Measurements from ENCODE around the gene OR5AR1. TPM values are rescaled to one million over a fixed set of nuclear protein-coding genes. Genes with fewer than 3 reads are reported as not detected.
"Not testable (repeated sequence)": the region's sequence is repeated elsewhere in the genome, so short reads cannot be mapped to it uniquely, and the experiment has no call there.

OR5AR1 gene
- total and polyA plus RNA-seq, 10 donors = not detected

DNA sequence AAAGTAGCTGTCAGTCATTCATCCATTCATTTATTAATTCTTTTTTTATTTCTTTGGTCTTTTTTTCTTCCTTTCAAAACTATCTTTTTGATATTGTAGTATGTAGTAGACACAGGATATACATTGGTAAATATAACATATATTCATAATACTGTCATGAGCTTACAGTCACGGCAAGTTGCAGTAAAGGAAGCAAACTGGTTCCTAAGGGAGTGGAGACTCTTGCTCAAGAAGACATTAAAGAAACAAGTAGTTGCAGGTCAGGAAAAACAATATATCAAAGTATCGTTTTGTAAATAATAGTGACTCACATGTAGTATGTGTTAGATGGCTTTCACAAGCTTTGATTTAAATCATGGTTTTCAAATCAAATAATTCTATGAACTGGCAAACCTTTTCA lies 7.5 kb downstream of the OR5AR1 start:
- intact Hi-C loops (cut with DNase I; ENCODE audit: low total_unique reads) = no loop called here
- WGBS, 5 donors = 80 to 91% (median 83%) methylated on average over 2 of the region's 2 CpGs
- Histone ChIP-seq H3K27me3 (replicated peaks in 1 of 7) (no peaks in the 10 kb centered on the region), H3K36me3 (no peaks in the 10 kb centered on the region), H3K9me3 (peaks cover 0 to 5% (median 0%) of the 10 kb centered on the region in 8 donors), H3K4me3 (no peak overlapping the region), H3K4me1 (no peaks in the 10 kb centered on the region), H3K27ac (no peak overlapping the region)
- TF ChIP-seq, protein P1, sequence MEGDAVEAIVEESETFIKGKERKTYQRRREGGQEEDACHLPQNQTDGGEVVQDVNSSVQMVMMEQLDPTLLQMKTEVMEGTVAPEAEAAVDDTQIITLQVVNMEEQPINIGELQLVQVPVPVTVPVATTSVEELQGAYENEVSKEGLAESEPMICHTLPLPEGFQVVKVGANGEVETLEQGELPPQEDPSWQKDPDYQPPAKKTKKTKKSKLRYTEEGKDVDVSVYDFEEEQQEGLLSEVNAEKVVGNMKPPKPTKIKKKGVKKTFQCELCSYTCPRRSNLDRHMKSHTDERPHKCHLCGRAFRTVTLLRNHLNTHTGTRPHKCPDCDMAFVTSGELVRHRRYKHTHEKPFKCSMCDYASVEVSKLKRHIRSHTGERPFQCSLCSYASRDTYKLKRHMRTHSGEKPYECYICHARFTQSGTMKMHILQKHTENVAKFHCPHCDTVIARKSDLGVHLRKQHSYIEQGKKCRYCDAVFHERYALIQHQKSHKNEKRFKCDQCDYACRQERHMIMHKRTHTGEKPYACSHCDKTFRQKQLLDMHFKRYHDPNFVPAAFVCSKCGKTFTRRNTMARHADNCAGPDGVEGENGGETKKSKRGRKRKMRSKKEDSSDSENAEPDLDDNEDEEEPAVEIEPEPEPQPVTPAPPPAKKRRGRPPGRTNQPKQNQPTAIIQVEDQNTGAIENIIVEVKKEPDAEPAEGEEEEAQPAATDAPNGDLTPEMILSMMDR (IDR thresholded peaks at IDR 0.05 in 8 of 11, conservative IDR thresholded peaks at IDR 0.05 in 3 of 11) = no peak
- TF ChIP-seq POLR2A (IDR thresholded peaks at IDR 0.05) = no peak
- no peak for TF ChIP-seq POLR2AphosphoS5 (IDR thresholded peaks at IDR 0.05)
- no peak for DNase-seq

DNA sequence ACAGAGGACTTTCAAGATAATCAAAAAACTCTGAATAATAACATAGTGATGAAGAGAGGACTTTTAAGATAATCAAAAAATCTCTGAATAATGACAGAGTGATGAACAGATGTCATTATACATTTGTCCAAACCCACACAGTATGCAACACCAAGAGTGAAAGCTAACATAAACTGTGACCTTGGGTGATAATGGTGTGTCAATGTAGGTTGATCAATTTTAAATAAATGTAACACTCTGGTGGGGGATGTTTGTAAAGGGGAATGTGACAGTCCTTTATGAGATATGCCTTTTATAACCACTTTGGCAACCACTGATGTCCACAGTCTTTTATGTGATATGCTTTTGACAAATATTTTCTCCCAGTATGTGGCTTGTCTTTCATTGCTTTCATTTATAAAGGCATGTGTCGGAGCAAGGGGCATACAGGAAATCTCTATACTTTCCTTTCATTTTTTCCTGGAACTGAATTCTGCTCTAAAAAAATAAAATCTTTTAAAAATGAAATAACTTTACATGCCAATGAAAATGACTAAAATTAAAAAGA lies 25.1 kb downstream of the OR5AR1 start:
- no peaks in the 10 kb centered on the region for H3K27me3 ChIP-seq (replicated peaks in 1 of 7)
- intact Hi-C loops (cut with DNase I; ENCODE audit: low total_unique reads) = no loop called here
- H3K4me3 ChIP-seq = no peak overlapping the region
- WGBS, 5 donors = 53 to 67% (median 60%) methylated on average over 1 of the region's 1 CpG
- peaks cover 0 to 8% (median 0%) of the 10 kb centered on the region in 8 donors for H3K9me3 ChIP-seq
- DNase-seq = no peak
- no peaks in the 10 kb centered on the region for H3K4me1 ChIP-seq
- no peaks in the 10 kb centered on the region for H3K36me3 ChIP-seq
- no peak overlapping the region for H3K27ac ChIP-seq
- TF ChIP-seq, protein P1 (IDR thresholded peaks at IDR 0.05 in 8 of 11, conservative IDR thresholded peaks at IDR 0.05 in 3 of 11) = no peak
- TF ChIP-seq POLR2A (IDR thresholded peaks at IDR 0.05) = no peak
- no peak for TF ChIP-seq POLR2AphosphoS5 (IDR thresholded peaks at IDR 0.05)

DNA sequence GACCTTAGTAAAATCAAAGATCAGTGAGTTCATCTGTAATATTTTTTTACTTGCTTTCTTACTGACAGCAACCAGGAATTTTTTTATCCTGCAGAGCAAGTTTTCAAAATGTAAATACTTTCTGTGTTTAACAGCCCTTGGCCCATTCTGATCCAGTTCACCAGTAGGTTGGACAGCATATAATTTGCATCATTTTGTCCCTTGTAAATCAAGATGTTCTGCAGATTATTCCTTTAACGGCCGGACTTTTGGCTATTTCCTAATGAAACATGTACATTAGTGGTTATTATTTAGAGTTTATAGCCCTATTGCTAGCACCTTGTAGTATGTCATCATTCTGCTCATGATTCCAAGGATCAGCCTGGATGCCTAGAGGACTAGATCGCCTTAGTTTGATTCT lies 27.7 kb downstream of the OR5AR1 start:
- intact Hi-C loops (cut with DNase I; ENCODE audit: low total_unique reads); DNase-seq; H3K27me3 ChIP-seq (replicated peaks in 1 of 7); H3K27ac ChIP-seq; H3K4me1 ChIP-seq; H3K36me3 ChIP-seq; H3K9me3 ChIP-seq; H3K4me3 ChIP-seq: not testable (repeated sequence)
- 88 to 95% (median 90%) methylated on average over 3 of the region's 3 CpGs for WGBS, 5 donors

DNA sequence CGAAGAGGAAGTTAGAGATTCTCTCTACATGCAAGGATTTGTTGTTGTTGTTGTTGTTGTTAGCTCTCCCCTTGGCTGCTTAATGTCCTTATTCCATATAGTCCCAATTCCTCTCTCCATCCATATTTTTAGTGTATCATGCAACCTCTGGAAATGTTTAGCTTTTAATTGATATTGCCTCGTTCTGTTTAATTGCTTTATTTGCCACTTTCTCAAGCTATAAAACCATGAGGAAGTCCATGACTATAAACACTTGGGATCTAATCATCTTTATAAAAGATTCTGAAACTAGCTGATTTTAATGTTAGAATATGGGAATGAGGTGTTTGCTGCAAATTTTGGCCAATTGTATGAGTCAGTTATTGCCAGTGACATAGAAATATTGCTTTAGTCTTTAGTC lies 29.9 kb downstream of the OR5AR1 start:
- Histone ChIP-seq H3K27ac (no peak overlapping the region), H3K36me3 (no peaks in the 10 kb centered on the region), H3K4me1 (no peaks in the 10 kb centered on the region), H3K9me3 (peaks cover 0 to 4% (median 0%) of the 10 kb centered on the region in 8 donors), H3K27me3 (replicated peaks in 1 of 7) (no peaks in the 10 kb centered on the region), H3K4me3 (no peak overlapping the region)
- WGBS, 5 donors = 73 to 85% (median 79%) methylated on average over 2 of the region's 2 CpGs
- intact Hi-C loops (cut with DNase I; ENCODE audit: low total_unique reads) = no loop called here
- DNase-seq = no peak
- TF ChIP-seq POLR2AphosphoS5 (IDR thresholded peaks at IDR 0.05) (no peak), POLR2A (IDR thresholded peaks at IDR 0.05) (no peak)
- TF ChIP-seq, protein P1 (IDR thresholded peaks at IDR 0.05 in 8 of 11, conservative IDR thresholded peaks at IDR 0.05 in 3 of 11) = no peak

DNA sequence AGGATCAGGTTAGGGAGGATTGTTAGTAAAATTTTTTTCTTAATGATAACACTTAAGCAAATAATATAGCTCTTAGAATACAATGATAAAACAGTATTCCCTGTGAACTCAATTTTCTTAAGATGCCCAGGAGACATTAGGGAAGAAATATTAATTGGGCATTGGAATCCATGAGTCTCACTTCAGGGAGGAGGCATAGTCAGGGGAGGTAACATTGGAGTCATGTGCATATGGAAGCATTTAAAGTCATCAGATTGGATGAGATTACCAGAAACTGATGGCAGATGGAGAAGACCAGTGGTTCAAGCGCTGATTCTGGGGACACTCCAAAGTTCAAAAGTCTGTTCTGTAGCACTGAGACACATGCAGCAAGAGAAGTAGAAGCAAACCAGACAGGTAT lies 35.3 kb downstream of the OR5AR1 start, which contains the start of gene OR9G1:
TSS of gene OR9G1 (plus strand) at position 301 of the 400 bp plus-strand sequence. CDS start 1,293 bp downstream, outside the sequence.
- no peak within 1 kb of the TSS for H3K4me3 ChIP-seq
- intact Hi-C loops (cut with DNase I; ENCODE audit: low total_unique reads) = no loop called here
- H3K27ac ChIP-seq = no peak within 1 kb of the TSS
- H3K4me1 ChIP-seq = no peaks in the 10 kb centered on the region
- 80 to 97% (median 93%) methylated on average over 1 of the region's 1 CpG for WGBS, 5 donors
- no peaks in the 10 kb centered on the region for H3K36me3 ChIP-seq
- no peak for DNase-seq
- H3K9me3 ChIP-seq = peaks cover 0 to 4% (median 0%) of the 10 kb centered on the region in 8 donors
- H3K27me3 ChIP-seq (replicated peaks in 1 of 7) = no peaks in the 10 kb centered on the region
- TF ChIP-seq, protein P1 (IDR thresholded peaks at IDR 0.05 in 8 of 11, conservative IDR thresholded peaks at IDR 0.05 in 3 of 11) = no peak
